HL-60 (cell line): Measurements from ENCODE around the gene NUDT8.
"Not testable (repeated sequence)": the region's sequence is repeated elsewhere in the genome, so short reads cannot be mapped to it uniquely, and the experiment has no call there.

Source experiments
- POLR2AphosphoS5 ChIP-seq: IDR thresholded peaks from 2 replicates; pipeline ENCODE4 v1.6.1; 2012; ENCODE audit warnings: low read depth
- SPI1 ChIP-seq: IDR thresholded peaks from 2 replicates; pipeline ENCODE4 v1.6.1; 2012; ENCODE audit warnings: low read depth, mild to moderate bottlenecking, borderline replicate concordance
- TF ChIP-seq, protein P1 (sequence below): IDR thresholded peaks from one replicate; pipeline ENCODE4 v1.5.1; 2011; ENCODE audit warnings: low read length, control low read depth, inconsistent platforms; ENCODE audit not compliant: insufficient read depth

DNA sequence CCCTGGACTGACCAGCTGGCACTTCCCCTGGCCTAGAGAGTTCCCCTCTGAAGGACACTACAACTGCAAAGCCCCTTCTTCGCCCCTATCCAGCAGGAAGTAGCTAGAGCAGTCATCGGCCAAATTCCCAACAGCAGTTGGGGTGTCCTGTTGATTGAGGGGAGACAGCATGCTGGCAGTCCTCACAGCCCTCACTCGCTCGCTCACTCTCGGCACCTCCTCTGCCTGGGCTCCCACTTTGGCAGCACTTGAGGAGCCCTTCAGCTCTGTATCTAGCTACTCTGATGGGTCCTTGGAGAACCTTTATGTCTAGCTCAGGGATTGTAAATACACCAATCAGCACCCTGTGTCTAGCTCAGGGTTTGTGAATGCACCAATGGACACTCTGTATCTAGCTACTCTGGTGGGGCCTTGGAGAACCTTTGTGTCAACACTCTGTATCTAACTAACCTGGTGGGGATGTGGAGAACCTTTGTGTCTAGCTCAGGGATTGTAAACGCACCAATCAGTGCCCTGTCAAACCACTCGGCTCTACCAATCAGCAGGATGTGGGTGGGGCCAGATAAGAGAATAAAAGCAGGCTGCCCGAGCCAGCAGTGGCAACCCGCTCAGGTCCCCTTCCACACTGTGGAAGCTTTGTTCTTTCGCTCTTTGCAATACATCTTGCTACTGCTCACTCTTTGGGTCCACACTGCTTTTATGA, 3.5 kb downstream of the NUDT8 start:
- TF ChIP-seq, protein P1, sequence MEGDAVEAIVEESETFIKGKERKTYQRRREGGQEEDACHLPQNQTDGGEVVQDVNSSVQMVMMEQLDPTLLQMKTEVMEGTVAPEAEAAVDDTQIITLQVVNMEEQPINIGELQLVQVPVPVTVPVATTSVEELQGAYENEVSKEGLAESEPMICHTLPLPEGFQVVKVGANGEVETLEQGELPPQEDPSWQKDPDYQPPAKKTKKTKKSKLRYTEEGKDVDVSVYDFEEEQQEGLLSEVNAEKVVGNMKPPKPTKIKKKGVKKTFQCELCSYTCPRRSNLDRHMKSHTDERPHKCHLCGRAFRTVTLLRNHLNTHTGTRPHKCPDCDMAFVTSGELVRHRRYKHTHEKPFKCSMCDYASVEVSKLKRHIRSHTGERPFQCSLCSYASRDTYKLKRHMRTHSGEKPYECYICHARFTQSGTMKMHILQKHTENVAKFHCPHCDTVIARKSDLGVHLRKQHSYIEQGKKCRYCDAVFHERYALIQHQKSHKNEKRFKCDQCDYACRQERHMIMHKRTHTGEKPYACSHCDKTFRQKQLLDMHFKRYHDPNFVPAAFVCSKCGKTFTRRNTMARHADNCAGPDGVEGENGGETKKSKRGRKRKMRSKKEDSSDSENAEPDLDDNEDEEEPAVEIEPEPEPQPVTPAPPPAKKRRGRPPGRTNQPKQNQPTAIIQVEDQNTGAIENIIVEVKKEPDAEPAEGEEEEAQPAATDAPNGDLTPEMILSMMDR = not testable (repeated sequence)
- TF ChIP-seq SPI1, POLR2AphosphoS5: not testable (repeated sequence)
